Esophagus squamous epithelium (tissue), 5 donors: ENCODE measurements around the gene SH3PXD2A. TPM values are rescaled to one million over a fixed set of nuclear protein-coding genes. Genes with fewer than 3 reads are reported as not detected.
A peak's percentile ranks its signal among the peaks of the same experiment; 100 is the strongest.

Source experiments
- DNase-seq: peaks from one replicate; lab custom pipeline; 2025; lab: John Stamatoyannopoulos, UW
- H3K27ac ChIP-seq, 4 donors: fragments of 200-600 bp; sonication (generic); one replicate each; pipeline ENCODE4 v1.5.1; 2016 to 2019; ENCODE audit warnings: mild to moderate bottlenecking in 1 of 4
- H3K27me3 ChIP-seq, 4 donors: fragments of 200-600 bp; sonication (generic); 1 replicate in 3 of 4; 2 replicates in 1 of 4; pipeline versions ENCODE4 v1.5.1 to v1.6.0; 2017 to 2021; ENCODE audit warnings: antibody characterized with exemption in 1 of 4
- H3K36me3 ChIP-seq, 3 donors: fragments of 200-600 bp; sonication (generic); one replicate each; pipeline ENCODE4 v1.5.1; 2016 to 2019
- H3K4me1 ChIP-seq, 3 donors: fragments of 200-600 bp; sonication (generic); one replicate each; pipeline ENCODE4 v1.5.1; 2017 to 2019
- H3K4me3 ChIP-seq, 4 donors: fragments of 200-600 bp; sonication (generic); 1 replicate in 3 of 4; 2 replicates in 1 of 4; pipeline ENCODE4 v1.5.1; 2016 to 2019; ENCODE audit warnings: mild to moderate bottlenecking in 2 of 4, moderate library complexity in 1 of 4
- H3K9me3 ChIP-seq, 3 donors: fragments of 200-600 bp; sonication (generic); one replicate each; pipeline ENCODE4 v1.5.1; 2016 to 2019
- POLR2A ChIP-seq, 4 donors: fragments of 450-650 bp; IDR thresholded peaks; one replicate each; pipeline ENCODE4 v1.6.1; 2017; ENCODE audit warnings: antibody characterized with exemption in 4 of 4, mild to moderate bottlenecking in 4 of 4, moderate library complexity in 3 of 4
- WGBS, 2 donors: methylation state at CpG; one replicate each; pipeline ENCODE4 v1.1.5; 2018; 5-methylcytosine and 5-hydroxymethylcytosine counted together
- intact Hi-C: fragments of 100-400 bp; cut with DNase I; formaldehyde crosslinking; loops from one replicate; pipeline ENCODE4 v1.15.0; 2022
- total RNA-seq, 4 donors: library from RNA; depleted of rRNA; stranded (reverse); fragments of >200 nt; gene quantifications; one replicate each; pipeline ENCODE4 v1.1.0, GENCODE V29; 2016
- TF ChIP-seq, protein P1 (sequence below), 6 experiments: fragments of 450-650 bp in 4 of 6; fragments of 200-600 bp in 2 of 6; sonication (generic) in 2 of 6; IDR thresholded peaks; one replicate each; pipeline ENCODE4 v1.5.1; 2016 to 2019; ENCODE audit warnings: antibody characterized with exemption in 6 of 6, mild to moderate bottlenecking in 4 of 6, moderate library complexity in 4 of 6
- donor health status: DM: yes; HTN: yes; CAD: no.

Gene SH3PXD2A
- total RNA-seq, 4 donors from 2014 or later: 25.1 to 57.8 (median 42.7) TPM

DNA sequence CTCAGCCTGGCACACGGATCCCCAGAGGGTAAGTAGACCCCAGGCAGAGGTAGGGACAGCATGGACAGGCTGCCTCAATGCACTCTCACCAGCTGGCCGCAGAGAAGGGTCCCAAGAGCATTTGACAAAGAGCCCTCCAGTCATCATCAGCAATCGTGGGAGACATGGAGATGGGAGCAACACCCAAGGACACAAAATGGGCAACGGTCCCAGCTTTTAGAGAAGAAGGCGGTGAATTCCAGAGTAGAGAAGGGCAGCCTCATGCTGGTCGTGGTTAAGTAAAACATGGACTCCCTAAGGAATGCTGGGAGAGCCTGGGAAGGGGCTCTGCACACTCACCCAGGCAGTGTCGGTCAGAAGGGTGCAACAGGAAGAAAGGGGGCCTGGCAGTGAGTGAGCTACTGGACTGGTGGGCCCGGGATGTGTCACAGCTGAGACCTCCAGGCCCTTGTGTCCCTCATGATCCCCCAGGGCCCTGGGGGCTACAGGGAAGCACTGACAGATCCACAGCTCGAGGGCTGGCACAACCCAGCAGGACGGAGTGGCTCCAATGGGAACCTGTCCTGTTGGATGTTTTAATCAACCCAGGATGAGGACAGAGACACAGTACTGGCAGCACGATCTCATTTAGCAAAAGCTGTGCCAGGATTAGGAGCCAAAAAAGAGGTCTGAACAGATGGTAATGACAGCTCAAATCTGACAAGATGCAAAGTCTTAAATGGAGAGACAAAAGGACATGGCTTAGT lies 214.8 kb downstream of the SH3PXD2A start:
- Histone ChIP-seq H3K9me3 (no peaks in the 10 kb centered on the region), H3K27me3 (no peaks in the 10 kb centered on the region), H3K27ac (peak overlapping the region; percentile 16 to 75 (median 61)), H3K4me1 (peaks cover 45 to 100% (median 83%) of the 10 kb centered on the region in 3 donors), H3K36me3 (peaks cover 0 to 37% (median 0%) of the 10 kb centered on the region in 3 donors), H3K4me3 (no peak overlapping the region)
- TF ChIP-seq, protein P1, sequence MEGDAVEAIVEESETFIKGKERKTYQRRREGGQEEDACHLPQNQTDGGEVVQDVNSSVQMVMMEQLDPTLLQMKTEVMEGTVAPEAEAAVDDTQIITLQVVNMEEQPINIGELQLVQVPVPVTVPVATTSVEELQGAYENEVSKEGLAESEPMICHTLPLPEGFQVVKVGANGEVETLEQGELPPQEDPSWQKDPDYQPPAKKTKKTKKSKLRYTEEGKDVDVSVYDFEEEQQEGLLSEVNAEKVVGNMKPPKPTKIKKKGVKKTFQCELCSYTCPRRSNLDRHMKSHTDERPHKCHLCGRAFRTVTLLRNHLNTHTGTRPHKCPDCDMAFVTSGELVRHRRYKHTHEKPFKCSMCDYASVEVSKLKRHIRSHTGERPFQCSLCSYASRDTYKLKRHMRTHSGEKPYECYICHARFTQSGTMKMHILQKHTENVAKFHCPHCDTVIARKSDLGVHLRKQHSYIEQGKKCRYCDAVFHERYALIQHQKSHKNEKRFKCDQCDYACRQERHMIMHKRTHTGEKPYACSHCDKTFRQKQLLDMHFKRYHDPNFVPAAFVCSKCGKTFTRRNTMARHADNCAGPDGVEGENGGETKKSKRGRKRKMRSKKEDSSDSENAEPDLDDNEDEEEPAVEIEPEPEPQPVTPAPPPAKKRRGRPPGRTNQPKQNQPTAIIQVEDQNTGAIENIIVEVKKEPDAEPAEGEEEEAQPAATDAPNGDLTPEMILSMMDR (IDR thresholded peaks at IDR 0.05): no peak
- TF ChIP-seq POLR2A (IDR thresholded peaks at IDR 0.05): no peak
- 53 to 58% methylated on average over 7 to 11 of the region's 11 CpGs for WGBS, 2 donors
- DNase-seq: no peak
- intact Hi-C loops: no loop called here

DNA sequence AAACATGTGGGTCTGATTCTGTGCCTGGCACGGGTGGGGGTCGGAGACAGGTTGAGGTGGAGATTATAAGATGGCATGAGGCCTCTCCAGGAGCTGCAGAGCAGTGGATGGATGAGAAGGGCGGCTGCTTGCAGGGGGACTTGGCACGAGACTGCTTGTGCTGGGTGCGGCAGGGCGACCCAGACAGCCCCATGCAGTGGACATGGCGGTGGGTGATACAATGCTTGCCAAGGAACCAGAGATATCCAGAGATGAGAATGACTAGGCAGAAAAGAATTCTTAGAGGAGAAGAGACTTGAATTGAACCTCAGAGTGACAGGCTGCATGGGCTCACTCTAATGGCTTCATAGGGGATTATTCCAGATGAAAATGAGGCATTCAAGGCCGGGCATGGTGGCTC lies 216.4 kb downstream of the SH3PXD2A start:
- peaks cover 45 to 92% (median 76%) of the 10 kb centered on the region in 3 donors for H3K4me1 ChIP-seq
- no peak for DNase-seq
- 64 to 75% methylated on average over 6 to 8 of the region's 8 CpGs for WGBS, 2 donors
- no peaks in the 10 kb centered on the region for H3K9me3 ChIP-seq
- H3K27me3 ChIP-seq: no peaks in the 10 kb centered on the region
- peak overlapping the region in 3 of 4 donors; percentile 81 to 84 (median 82) for H3K27ac ChIP-seq
- intact Hi-C loops: no loop called here
- no peak for TF ChIP-seq POLR2A (IDR thresholded peaks at IDR 0.05)
- TF ChIP-seq, protein P1 (IDR thresholded peaks at IDR 0.05): no peak
- H3K4me3 ChIP-seq: no peak overlapping the region
- H3K36me3 ChIP-seq: peaks cover 0 to 48% (median 0%) of the 10 kb centered on the region in 3 donors

DNA sequence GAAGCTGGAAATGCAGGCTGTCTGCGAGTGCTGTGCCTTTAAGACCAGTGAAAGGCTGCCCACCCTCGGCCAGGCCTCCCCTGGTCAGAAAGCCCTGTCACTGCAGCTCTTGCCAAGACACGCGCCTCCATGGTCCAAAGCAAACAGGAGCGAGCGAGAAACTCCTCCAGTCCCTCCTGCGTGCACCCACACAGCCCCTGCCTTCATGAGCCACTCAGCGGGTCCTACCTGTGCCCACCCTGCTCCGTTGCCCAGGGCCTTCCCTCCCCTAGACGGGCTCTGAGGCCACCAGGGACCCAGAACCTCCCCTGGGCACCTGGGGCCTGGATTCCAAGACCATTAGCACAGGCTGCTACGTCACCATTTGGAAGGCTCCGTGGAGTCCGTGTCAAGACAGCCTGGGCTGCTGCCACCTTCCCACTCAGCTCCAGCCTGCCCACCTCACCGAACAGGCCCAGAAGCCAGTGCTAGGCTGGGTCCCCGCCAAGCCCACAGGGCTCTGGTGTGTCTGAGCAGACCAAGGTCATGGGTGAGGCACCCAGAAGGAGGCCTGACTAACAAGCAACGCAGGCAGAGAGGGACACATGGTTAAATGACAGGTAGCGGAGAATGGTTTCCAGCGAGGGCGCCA lies 217.3 kb downstream of the SH3PXD2A start:
- TF ChIP-seq POLR2A (IDR thresholded peaks at IDR 0.05): no peak
- TF ChIP-seq, protein P1 (IDR thresholded peaks at IDR 0.05): no peak
- peak overlapping the region in 1 of 4 donors; percentile 29 for H3K4me3 ChIP-seq
- H3K36me3 ChIP-seq: peaks cover 0 to 57% (median 0%) of the 10 kb centered on the region in 3 donors
- no peaks in the 10 kb centered on the region for H3K27me3 ChIP-seq
- H3K9me3 ChIP-seq: no peaks in the 10 kb centered on the region
- intact Hi-C loops: no loop called here
- H3K27ac ChIP-seq: peak overlapping the region; percentile 55 to 84 (median 82)
- 21 to 58% methylated on average over 3 to 4 of the region's 19 CpGs for WGBS, 2 donors
- H3K4me1 ChIP-seq: peaks cover 43 to 87% (median 69%) of the 10 kb centered on the region in 3 donors
- DNase-seq: no peak

DNA sequence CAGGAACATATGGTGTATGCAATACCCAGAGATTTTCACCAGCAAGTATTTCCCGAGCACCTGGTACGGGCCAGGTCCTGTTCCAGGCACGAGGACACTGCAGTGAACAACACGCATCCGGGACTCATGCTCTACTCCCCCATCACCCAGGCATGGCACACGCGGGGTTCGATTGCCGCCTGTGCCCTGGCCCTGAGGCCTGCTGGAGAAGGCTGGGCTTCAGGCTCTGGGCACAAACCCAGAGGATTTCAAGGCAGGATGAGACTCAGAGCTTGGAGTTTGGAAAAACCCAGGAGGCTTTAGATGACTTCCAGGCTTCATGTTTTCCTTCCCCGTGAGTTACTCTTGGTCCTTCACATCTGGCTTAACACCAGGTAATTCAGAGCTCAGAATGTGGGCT lies 218.4 kb downstream of the SH3PXD2A start:
- no peak for DNase-seq
- TF ChIP-seq POLR2A (IDR thresholded peaks at IDR 0.05): no peak
- TF ChIP-seq, protein P1 (IDR thresholded peaks at IDR 0.05): no peak
- H3K36me3 ChIP-seq: peaks cover 0 to 67% (median 0%) of the 10 kb centered on the region in 3 donors
- H3K4me3 ChIP-seq: no peak overlapping the region
- H3K27ac ChIP-seq: peak overlapping the region; percentile 55 to 84 (median 82)
- intact Hi-C loops: no loop called here
- 22 to 62% methylated on average over 1 to 10 of the region's 10 CpGs for WGBS, 2 donors
- H3K9me3 ChIP-seq: no peaks in the 10 kb centered on the region
- no peaks in the 10 kb centered on the region for H3K27me3 ChIP-seq
- H3K4me1 ChIP-seq: peaks cover 38 to 87% (median 61%) of the 10 kb centered on the region in 3 donors

DNA sequence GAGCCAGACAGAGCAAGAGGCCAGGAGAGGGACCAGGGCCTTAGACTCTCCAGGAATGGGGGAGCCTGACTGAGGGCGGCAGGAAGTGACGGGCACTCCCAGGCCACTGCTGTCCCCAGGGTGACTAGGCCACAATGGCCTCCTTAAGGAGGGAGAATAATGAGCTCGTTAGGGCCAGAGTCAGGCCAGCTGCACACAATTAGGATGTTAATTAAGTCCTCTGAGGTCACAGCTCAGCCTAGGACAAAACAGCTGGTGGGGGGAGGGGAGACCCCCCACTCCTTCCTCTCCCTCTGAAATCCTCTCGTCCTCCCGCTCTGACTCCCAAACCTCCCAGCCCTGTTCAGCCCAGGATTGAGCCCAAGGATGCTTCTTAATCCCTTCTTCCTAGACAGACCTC lies 218.9 kb downstream of the SH3PXD2A start:
- H3K4me1 ChIP-seq: peaks cover 37 to 83% (median 56%) of the 10 kb centered on the region in 3 donors
- TF ChIP-seq, protein P1 (IDR thresholded peaks at IDR 0.05): no peak
- TF ChIP-seq POLR2A (IDR thresholded peaks at IDR 0.05): no peak
- H3K27me3 ChIP-seq: no peaks in the 10 kb centered on the region
- no peaks in the 10 kb centered on the region for H3K9me3 ChIP-seq
- H3K36me3 ChIP-seq: peaks cover 0 to 70% (median 4%) of the 10 kb centered on the region in 3 donors
- no peak overlapping the region for H3K4me3 ChIP-seq
- DNase-seq: no peak
- 75 to 77% methylated on average over 4 to 5 of the region's 5 CpGs for WGBS, 2 donors
- intact Hi-C loops: no loop called here
- peak overlapping the region in 3 of 4 donors; percentile 81 to 84 (median 82) for H3K27ac ChIP-seq
